ENCODE data around the gene DAP. TPM values are rescaled to one million over a fixed set of nuclear protein-coding genes. Genes with fewer than 3 reads are reported as not detected.
A peak's percentile ranks its signal among the peaks of the same experiment; 100 is the strongest.

The DAP gene, protein sequence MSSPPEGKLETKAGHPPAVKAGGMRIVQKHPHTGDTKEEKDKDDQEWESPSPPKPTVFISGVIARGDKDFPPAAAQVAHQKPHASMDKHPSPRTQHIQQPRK
- total RNA-seq (10 to 100 TPM; 31.9 to 58.6 (median 38.5) TPM), polyA plus RNA-seq (10 to 100 TPM; 60.9 to 91.6 TPM), total RNA-seq (22.6 reads per million, percentile 53 among the genes with 10 or more reads in this experiment)

GRCh38 chr5:10761185-10761932 lies at the start of gene DAP:
Gene DAP (minus strand): TSS chr5:10761234. CDS start chr5:10761068, 166 bp downstream.
- Mint-ChIP-seq H3K27me3 (peaks cover 0 to 14% (median 0%) of the 10 kb centered on the region in 5 donors), H3K36me3 (peaks cover 0 to 8% (median 0%) of the 10 kb centered on the region in 5 donors), H3K27ac (peak within 1 kb of the TSS; percentile 82 to 97 (median 89)), H3K4me3 (peak within 1 kb of the TSS; percentile 89 to 96 (median 92)), H3K9me3 (no peaks in the 10 kb centered on the region), H3K4me1 (peaks cover 14 to 60% (median 54%) of the 10 kb centered on the region in 7 donors)
- Histone ChIP-seq H3K27me3 (ENCODE audit: control insufficient read depth in 2 of 2, insufficient read depth in 2 of 2, low read length in 2 of 2) (no peaks in the 10 kb centered on the region), H3K27ac (ENCODE audit: low read depth, low read length) (peak within 1 kb of the TSS; percentile 83), H3K9me3 (ENCODE audit: control insufficient read depth in 2 of 3, low read length in 3 of 3) (no peaks in the 10 kb centered on the region), H3K4me1 (ENCODE audit: control insufficient read depth in 2 of 2, insufficient read depth in 2 of 2, low read length in 2 of 2) (peaks cover 15 to 16% of the 10 kb centered on the region in 2 donors), H3K4me3 (ENCODE audit: low read length) (peak within 1 kb of the TSS; percentile 73), H3K36me3 (ENCODE audit: control insufficient read depth in 2 of 3, insufficient read depth in 3 of 3, low read length in 3 of 3) (no peaks in the 10 kb centered on the region)
- intact Hi-C loops (cut with micrococcal nuclease), result loop anchor here (1.0 to 5.0 kb wide), 6 partner anchors 59 to 511 kb away; partner anchors contain the start of genes ANKRD33B (in 2 of the 2), CCT5 (in 2 of the 2), MARCHF6 (in 1 of the 2) and ROPN1L (in 1 of the 2)
- peak; percentile 86 to 97 (median 92) for DNase-seq
- ChIA-PET CTCF (no interaction called here), POLR2A (interaction anchor here (1.3 kb wide), 1 partner anchor 59 kb away, joined by 3 read pairs; no protein-coding TSS in a partner anchor)
- ATAC-seq, result peak; percentile 93

- ChIA-PET CTCF (interaction anchor here (0.6 kb wide), 1 partner anchor 1920 kb away, joined by 3 read pairs; no protein-coding TSS in a partner anchor), POLR2A (interaction anchor here (0.6 kb wide), 1 partner anchor 7 kb away, joined by 3 read pairs; no protein-coding TSS in a partner anchor)
- no peaks in the 10 kb centered on the region for H3K36me3 ChIP-seq (ENCODE audit: control insufficient read depth in 2 of 3, insufficient read depth in 3 of 3, low read length in 3 of 3)
- no peaks in the 10 kb centered on the region for H3K4me1 Mint-ChIP-seq
- H3K27me3 ChIP-seq (ENCODE audit: control insufficient read depth in 2 of 2, insufficient read depth in 2 of 2, low read length in 2 of 2), result peaks cover 0 to 3% of the 10 kb centered on the region in 2 donors
- ATAC-seq, result no peak
- no peak overlapping the region for H3K4me3 Mint-ChIP-seq
- peaks cover 0 to 8% (median 3%) of the 10 kb centered on the region in 11 donors for H3K9me3 Mint-ChIP-seq
- H3K27me3 Mint-ChIP-seq, result peaks cover 7 to 30% (median 17%) of the 10 kb centered on the region in 5 donors
- H3K27ac ChIP-seq (ENCODE audit: low read depth, low read length), result no peak overlapping the region
- no peak overlapping the region for H3K27ac Mint-ChIP-seq
- no peaks in the 10 kb centered on the region for H3K9me3 ChIP-seq (ENCODE audit: control insufficient read depth in 2 of 3, low read length in 3 of 3)
- no peak overlapping the region for H3K4me3 ChIP-seq (ENCODE audit: low read length)
- H3K4me1 ChIP-seq (ENCODE audit: control insufficient read depth in 2 of 2, insufficient read depth in 2 of 2, low read length in 2 of 2), result no peaks in the 10 kb centered on the region
- intact Hi-C loops (cut with micrococcal nuclease), result no loop called here
- H3K36me3 Mint-ChIP-seq, result no peaks in the 10 kb centered on the region
- no peak for DNase-seq
Measured at GRCh38 chr5:10808347-10809226, 47.6 kb upstream of the DAP start.

- Histone ChIP-seq H3K4me1 (ENCODE audit: control insufficient read depth in 2 of 2, insufficient read depth in 2 of 2, low read length in 2 of 2) (no peaks in the 10 kb centered on the region), H3K36me3 (ENCODE audit: control insufficient read depth in 2 of 3, insufficient read depth in 3 of 3, low read length in 3 of 3) (no peaks in the 10 kb centered on the region), H3K4me3 (ENCODE audit: low read length) (no peak overlapping the region), H3K27me3 (ENCODE audit: control insufficient read depth in 2 of 2, insufficient read depth in 2 of 2, low read length in 2 of 2) (no peaks in the 10 kb centered on the region), H3K9me3 (ENCODE audit: control insufficient read depth in 2 of 3, low read length in 3 of 3) (no peaks in the 10 kb centered on the region), H3K27ac (ENCODE audit: low read depth, low read length) (no peak overlapping the region)
- H3K9me3 Mint-ChIP-seq, result peaks cover 0 to 6% (median 0%) of the 10 kb centered on the region in 11 donors
- H3K27me3 Mint-ChIP-seq, result peaks cover 27 to 41% (median 32%) of the 10 kb centered on the region in 5 donors
- DNase-seq (no peak), ATAC-seq (no peak)
- no peak overlapping the region for H3K4me3 Mint-ChIP-seq
- CTCF ChIA-PET, result no interaction called here
- H3K4me1 Mint-ChIP-seq, result peaks cover 0 to 3% (median 0%) of the 10 kb centered on the region in 7 donors
- POLR2A ChIA-PET, result no interaction called here
- intact Hi-C loops (cut with micrococcal nuclease), result no loop called here
- peaks cover 0 to 5% (median 0%) of the 10 kb centered on the region in 5 donors for H3K36me3 Mint-ChIP-seq
- no peak overlapping the region for H3K27ac Mint-ChIP-seq
Measured at GRCh38 chr5:10801931-10802666, 41.1 kb upstream of the DAP start.

DNA sequence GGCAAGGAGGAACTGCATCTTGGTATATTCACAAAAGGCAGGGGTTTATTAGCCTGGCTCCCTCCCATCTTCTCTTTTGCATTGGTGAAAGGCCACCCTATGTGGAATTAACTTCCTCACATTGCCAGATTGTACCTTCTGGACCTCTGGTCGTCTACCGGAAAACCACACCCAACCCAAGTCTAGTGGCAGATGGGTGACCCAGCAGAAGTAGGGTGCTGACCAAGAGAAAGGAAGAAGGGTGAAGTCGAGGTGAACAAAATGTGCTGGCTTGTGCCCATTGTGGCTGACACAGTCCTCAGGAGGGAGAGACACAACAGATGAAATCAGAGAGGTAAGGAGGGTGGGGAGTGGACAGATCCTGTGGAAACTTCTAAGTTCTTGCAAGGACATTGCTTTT lies 39.8 kb upstream of the DAP start:
- Histone ChIP-seq H3K4me3 (ENCODE audit: low read length) (no peak overlapping the region), H3K27me3 (ENCODE audit: control insufficient read depth in 2 of 2, insufficient read depth in 2 of 2, low read length in 2 of 2) (no peaks in the 10 kb centered on the region), H3K4me1 (ENCODE audit: control insufficient read depth in 2 of 2, insufficient read depth in 2 of 2, low read length in 2 of 2) (no peaks in the 10 kb centered on the region), H3K9me3 (ENCODE audit: control insufficient read depth in 2 of 3, low read length in 3 of 3) (no peaks in the 10 kb centered on the region), H3K36me3 (ENCODE audit: control insufficient read depth in 2 of 3, insufficient read depth in 3 of 3, low read length in 3 of 3) (no peaks in the 10 kb centered on the region), H3K27ac (ENCODE audit: low read depth, low read length) (no peak overlapping the region)
- H3K9me3 Mint-ChIP-seq, result peaks cover 0 to 6% (median 0%) of the 10 kb centered on the region in 11 donors
- ChIA-PET CTCF (no interaction called here), POLR2A (interaction anchor here (0.7 kb wide), 1 partner anchor 8 kb away, joined by 3 read pairs; no protein-coding TSS in a partner anchor)
- peaks cover 34 to 41% (median 38%) of the 10 kb centered on the region in 5 donors for H3K27me3 Mint-ChIP-seq
- peaks cover 0 to 5% (median 0%) of the 10 kb centered on the region in 5 donors for H3K36me3 Mint-ChIP-seq
- peaks cover 0 to 5% (median 0%) of the 10 kb centered on the region in 7 donors for H3K4me1 Mint-ChIP-seq
- ATAC-seq, result no peak
- H3K27ac Mint-ChIP-seq, result no peak overlapping the region
- intact Hi-C loops (cut with micrococcal nuclease), result no loop called here
- H3K4me3 Mint-ChIP-seq, result no peak overlapping the region
- DNase-seq, result no peak

DNA sequence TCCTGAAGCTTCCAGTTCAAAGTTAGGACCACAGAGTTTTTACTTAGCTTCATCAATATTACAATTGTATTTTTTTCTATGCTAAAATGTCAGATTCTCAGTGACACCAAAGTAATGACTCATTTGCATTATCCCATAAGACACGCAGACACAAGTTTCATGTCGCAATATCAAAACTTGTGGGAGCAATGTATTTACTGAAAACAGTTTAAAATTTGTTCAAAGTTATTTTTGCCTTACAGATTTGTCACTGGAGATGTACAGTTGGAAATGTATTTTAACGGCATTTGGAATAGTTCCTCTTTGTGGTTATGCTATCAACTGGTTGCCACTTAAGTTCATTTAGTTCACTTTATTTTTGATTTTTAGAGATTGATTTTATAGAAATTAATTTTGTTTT lies 36.2 kb upstream of the DAP start:
- H3K27ac Mint-ChIP-seq, result no peak overlapping the region
- POLR2A ChIA-PET, result no interaction called here
- no peaks in the 10 kb centered on the region for H3K9me3 ChIP-seq (ENCODE audit: control insufficient read depth in 2 of 3, low read length in 3 of 3)
- intact Hi-C loops (cut with micrococcal nuclease), result no loop called here
- peaks cover 29 to 36% (median 30%) of the 10 kb centered on the region in 5 donors for H3K27me3 Mint-ChIP-seq
- no peaks in the 10 kb centered on the region for H3K36me3 ChIP-seq (ENCODE audit: control insufficient read depth in 2 of 3, insufficient read depth in 3 of 3, low read length in 3 of 3)
- H3K9me3 Mint-ChIP-seq, result peaks cover 0 to 1% (median 0%) of the 10 kb centered on the region in 11 donors
- H3K4me1 ChIP-seq (ENCODE audit: control insufficient read depth in 2 of 2, insufficient read depth in 2 of 2, low read length in 2 of 2), result no peaks in the 10 kb centered on the region
- no peak for ATAC-seq
- no peak overlapping the region for H3K4me3 ChIP-seq (ENCODE audit: low read length)
- H3K4me3 Mint-ChIP-seq, result no peak overlapping the region
- H3K36me3 Mint-ChIP-seq, result no peaks in the 10 kb centered on the region
- H3K27me3 ChIP-seq (ENCODE audit: control insufficient read depth in 2 of 2, insufficient read depth in 2 of 2, low read length in 2 of 2), result no peaks in the 10 kb centered on the region
- H3K27ac ChIP-seq (ENCODE audit: low read depth, low read length), result no peak overlapping the region
- CTCF ChIA-PET, result no interaction called here
- H3K4me1 Mint-ChIP-seq, result peaks cover 0 to 7% (median 0%) of the 10 kb centered on the region in 7 donors
- DNase-seq, result no peak

DNA sequence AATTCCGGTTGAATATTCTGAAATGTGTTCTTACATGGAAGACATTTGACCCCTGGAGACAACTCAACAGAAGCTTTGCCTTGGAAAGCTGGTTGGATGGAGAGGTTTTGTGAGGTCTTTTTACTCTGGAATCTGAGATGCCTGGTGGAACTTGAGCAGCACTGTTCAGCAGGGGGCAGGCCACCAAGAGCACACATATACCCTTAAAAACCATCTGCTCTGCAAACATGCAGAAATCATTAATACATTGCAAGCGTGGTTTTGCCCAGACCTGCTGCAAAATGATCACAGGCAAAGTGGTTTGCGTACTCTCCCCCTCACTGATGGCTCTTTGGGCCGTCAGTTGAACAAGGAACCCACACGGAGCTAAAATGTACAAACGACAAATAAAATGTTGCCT lies 32.8 kb upstream of the DAP start:
- no peaks in the 10 kb centered on the region for H3K9me3 Mint-ChIP-seq
- H3K27ac Mint-ChIP-seq, result no peak overlapping the region
- intact Hi-C loops (cut with micrococcal nuclease), result no loop called here
- H3K4me1 Mint-ChIP-seq, result peaks cover 0 to 4% (median 0%) of the 10 kb centered on the region in 7 donors
- no peaks in the 10 kb centered on the region for H3K9me3 ChIP-seq (ENCODE audit: control insufficient read depth in 2 of 3, low read length in 3 of 3)
- H3K36me3 ChIP-seq (ENCODE audit: control insufficient read depth in 2 of 3, insufficient read depth in 3 of 3, low read length in 3 of 3), result no peaks in the 10 kb centered on the region
- no peaks in the 10 kb centered on the region for H3K4me1 ChIP-seq (ENCODE audit: control insufficient read depth in 2 of 2, insufficient read depth in 2 of 2, low read length in 2 of 2)
- DNase-seq, result no peak
- H3K27ac ChIP-seq (ENCODE audit: low read depth, low read length), result no peak overlapping the region
- no peak for ATAC-seq
- H3K36me3 Mint-ChIP-seq, result no peaks in the 10 kb centered on the region
- H3K4me3 Mint-ChIP-seq, result no peak overlapping the region
- no peak overlapping the region for H3K4me3 ChIP-seq (ENCODE audit: low read length)
- no peaks in the 10 kb centered on the region for H3K27me3 ChIP-seq (ENCODE audit: control insufficient read depth in 2 of 2, insufficient read depth in 2 of 2, low read length in 2 of 2)
- ChIA-PET CTCF (no interaction called here), POLR2A (no interaction called here)
- H3K27me3 Mint-ChIP-seq, result peaks cover 12 to 14% (median 13%) of the 10 kb centered on the region in 5 donors

Data from naive thymus-derived CD4-positive, alpha-beta T cell (primary cell).